ENCODE data around the gene FSTL3. TPM values are rescaled to one million over a fixed set of nuclear protein-coding genes. Genes with fewer than 3 reads are reported as not detected.

Gene FSTL3
- total RNA-seq, 1 experiment from 2014 or later = 29.1 TPM

DNA sequence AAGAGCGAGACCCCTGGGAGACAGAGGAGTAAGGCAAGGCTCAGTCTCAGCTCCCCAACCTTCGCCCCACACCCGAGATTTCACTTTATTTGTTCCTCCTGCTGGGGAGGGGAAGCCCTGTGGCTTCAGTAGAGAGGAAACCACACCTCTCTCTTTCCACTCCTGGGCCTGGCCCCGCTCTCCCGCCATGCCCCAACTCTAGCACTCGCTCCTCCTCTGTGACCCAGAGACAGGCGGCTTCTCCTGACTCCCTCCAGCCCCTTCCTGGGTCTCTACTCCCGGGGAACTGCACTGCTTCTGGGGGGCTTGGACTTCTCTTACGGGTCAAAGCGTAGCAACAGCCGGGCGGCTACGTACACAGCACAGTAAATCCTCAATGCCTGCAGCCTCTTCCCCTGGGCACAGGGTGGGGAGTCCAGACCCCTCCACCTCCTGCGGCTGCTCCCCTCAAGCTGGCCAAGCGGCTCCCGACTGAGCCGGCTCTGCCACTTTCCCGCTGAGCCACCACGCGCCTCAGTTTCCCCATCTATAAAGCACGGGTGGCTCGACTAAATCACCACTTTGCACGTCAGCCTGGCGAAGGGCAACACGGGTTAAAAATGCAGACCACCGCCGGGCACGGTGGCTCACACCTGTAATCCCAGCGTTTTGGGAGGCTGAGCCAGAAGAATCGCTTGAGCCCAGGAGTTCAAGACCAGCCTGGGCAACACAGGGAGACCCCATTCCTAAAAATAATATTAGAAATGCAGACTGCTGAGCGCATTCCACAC is 14.6 kb upstream of the FSTL3 start:
- Histone ChIP-seq H2AFZ (ENCODE audit: low read depth, low read length, poor library complexity, severe bottlenecking) (no peak overlapping the region), H3K36me3 (ENCODE audit: control insufficient read depth in 1 of 2, insufficient read depth in 2 of 2, low read length in 2 of 2) (peaks cover 3 to 21% of the 10 kb centered on the region in 2 experiments; a peak in 2 of 4 replicates), H3K9me2 (ENCODE audit: insufficient read depth) (no peaks in the 10 kb centered on the region), H3K9ac (ENCODE audit: low read length) (peak overlapping the region; percentile 98), H3K79me2 (ENCODE audit: insufficient read depth, low read length) (peaks cover 63% of the 10 kb centered on the region), H3K4me1 (ENCODE audit: control insufficient read depth in 1 of 2, insufficient read depth in 2 of 2, low read length in 2 of 2) (peaks cover 18 to 35% of the 10 kb centered on the region in 2 experiments), H3K9me3 (ENCODE audit: control insufficient read depth in 1 of 2, insufficient read depth in 1 of 2, low read depth in 1 of 2, low read length in 2 of 2) (no peaks in the 10 kb centered on the region), H3K4me3 (replicated peaks in 1 of 2; ENCODE audit: low read depth in 1 of 2, low read length in 2 of 2) (peak overlapping the region; percentile 64 to 96), H3K4me2 (ENCODE audit: low read length) (peak overlapping the region; percentile 99), H4K20me1 (ENCODE audit: insufficient read depth) (peaks cover 5% of the 10 kb centered on the region; the same call in 1 of the 2 replicates), H3K27ac (ENCODE audit: low read depth, low read length) (peak overlapping the region; percentile 99), H3K27me3 (ENCODE audit: insufficient read depth, low read length) (no peaks in the 10 kb centered on the region)
- ATAC-seq = no peak
- BruUV-seq (replicated peaks) = TSS peak; percentile 67
- RAD21 ChIA-PET (ENCODE audit: low non-redundant PET in 1 of 2, low total read pairs in 2 of 2, uncharacterized antibody in 2 of 2, unreplicated experiment in 2 of 2) = no interaction called here
- no peak for TF ChIP-seq ZFX (IDR thresholded peaks at IDR 0.05)
- no peak for TF ChIP-seq CEBPB (IDR thresholded peaks at IDR 0.05; ENCODE audit: low read depth)
- no peak for TF ChIP-seq SP1 (IDR thresholded peaks at IDR 0.05; ENCODE audit: low read depth)
- TF ChIP-seq, protein P1, sequence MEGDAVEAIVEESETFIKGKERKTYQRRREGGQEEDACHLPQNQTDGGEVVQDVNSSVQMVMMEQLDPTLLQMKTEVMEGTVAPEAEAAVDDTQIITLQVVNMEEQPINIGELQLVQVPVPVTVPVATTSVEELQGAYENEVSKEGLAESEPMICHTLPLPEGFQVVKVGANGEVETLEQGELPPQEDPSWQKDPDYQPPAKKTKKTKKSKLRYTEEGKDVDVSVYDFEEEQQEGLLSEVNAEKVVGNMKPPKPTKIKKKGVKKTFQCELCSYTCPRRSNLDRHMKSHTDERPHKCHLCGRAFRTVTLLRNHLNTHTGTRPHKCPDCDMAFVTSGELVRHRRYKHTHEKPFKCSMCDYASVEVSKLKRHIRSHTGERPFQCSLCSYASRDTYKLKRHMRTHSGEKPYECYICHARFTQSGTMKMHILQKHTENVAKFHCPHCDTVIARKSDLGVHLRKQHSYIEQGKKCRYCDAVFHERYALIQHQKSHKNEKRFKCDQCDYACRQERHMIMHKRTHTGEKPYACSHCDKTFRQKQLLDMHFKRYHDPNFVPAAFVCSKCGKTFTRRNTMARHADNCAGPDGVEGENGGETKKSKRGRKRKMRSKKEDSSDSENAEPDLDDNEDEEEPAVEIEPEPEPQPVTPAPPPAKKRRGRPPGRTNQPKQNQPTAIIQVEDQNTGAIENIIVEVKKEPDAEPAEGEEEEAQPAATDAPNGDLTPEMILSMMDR (IDR thresholded peaks at IDR 0.05 in 2 of 3, conservative IDR thresholded peaks at IDR 0.05 in 1 of 3; ENCODE audit: borderline replicate concordance in 1 of 3, insufficient read depth in 1 of 3, low read depth in 2 of 3, low read length in 2 of 3) = no peak
- TF ChIP-seq EGR1 (IDR thresholded peaks at IDR 0.05; ENCODE audit: low read depth) = no peak
- TF ChIP-seq ELF1 (IDR thresholded peaks at IDR 0.05; ENCODE audit: borderline replicate concordance, low read depth) = no peak
- CTCF ChIA-PET = no interaction called here
- POLR2A ChIA-PET = no interaction called here
- no peak for DNase-seq (ENCODE audit: low read depth, low spot score)
- intact Hi-C loops (cut with micrococcal nuclease) = loop anchor here (2.0 kb wide), 1 partner anchor 135 kb away; the partner anchor contains the start of gene PTBP1
